K562 (cell line): ENCODE measurements around the gene FCGBP. TPM values are rescaled to one million over a fixed set of nuclear protein-coding genes. Genes with fewer than 3 reads are reported as not detected.
A peak's percentile ranks its signal among the peaks of the same experiment; 100 is the strongest.

ENCODE experiments used
- ETV5 ChIP-seq: sonication (generic); formaldehyde crosslinking; IDR thresholded peaks from 2 replicates; pipeline ENCODE4 v1.4.0; 2020; ENCODE audit warnings: low read depth, mild to moderate bottlenecking, missing genetic modification reagents
- FUS ChIP-seq: fragments of 200-400 bp; formaldehyde crosslinking; optimal IDR thresholded peaks from 2 replicates; pipeline ENCODE3; 2017; ENCODE audit warnings: low read depth, low read length
- HDAC1 ChIP-seq, 2 experiments: fragments of 450-650 bp; IDR thresholded peaks; 2 replicates each; pipeline ENCODE4 v1.6.1; 2016 to 2017; ENCODE audit warnings: inconsistent platforms in 1 of 2, mild to moderate bottlenecking in 1 of 2, moderate library complexity in 1 of 2
- HDAC2 ChIP-seq: fragments of 450-650 bp; IDR thresholded peaks from 2 replicates; pipeline ENCODE4 v1.6.1; 2016; ENCODE audit warnings: mild to moderate bottlenecking
- HLTF ChIP-seq: fragments of 450-650 bp; IDR thresholded peaks from 2 replicates; pipeline ENCODE4 v1.6.1; 2016
- JUNB ChIP-seq: fragments of 450-650 bp; formaldehyde crosslinking; conservative IDR thresholded peaks from 2 replicates; pipeline ENCODE4 v1.4.0; 2020; ENCODE audit warnings: mild to moderate bottlenecking
- LEF1 ChIP-seq: fragments of 450-650 bp; IDR thresholded peaks from 2 replicates; pipeline ENCODE4 v1.6.1; 2016; ENCODE audit warnings: mild to moderate bottlenecking
- MEF2D ChIP-seq: conservative IDR thresholded peaks from 2 replicates; pipeline ENCODE4 v1.6.1; 2016; ENCODE audit warnings: low read depth, missing genetic modification characterization, missing compliant biosample characterization
- NR2C1 ChIP-seq, 2 experiments: fragments of 450-650 bp; IDR thresholded peaks; 2 replicates each; pipeline ENCODE4 v1.6.1; 2017; ENCODE audit warnings: mild to moderate bottlenecking in 2 of 2, antibody characterized with exemption in 1 of 2, inconsistent platforms in 1 of 2, missing compliant biosample characterization in 1 of 2, missing genetic modification characterization in 1 of 2
- POLR2A ChIP-seq: fragments of 450-650 bp; conservative IDR thresholded peaks from 2 replicates; pipeline ENCODE4 v1.6.1; 2016
- RB1 ChIP-seq: fragments of 450-650 bp; IDR thresholded peaks from 2 replicates; pipeline ENCODE4 v1.6.1; 2017; ENCODE audit warnings: low read depth, mild to moderate bottlenecking
- RFX1 ChIP-seq: fragments of 450-650 bp; IDR thresholded peaks from 2 replicates; pipeline ENCODE4 v1.6.1; 2016; ENCODE audit warnings: mild to moderate bottlenecking, moderate library complexity
- SMAD3 ChIP-seq: fragments of 450-650 bp; formaldehyde crosslinking; conservative IDR thresholded peaks from 2 replicates; pipeline ENCODE4 v1.4.0; 2020; ENCODE audit warnings: mild to moderate bottlenecking
- STAG1 ChIP-seq: sonication (generic); formaldehyde crosslinking; IDR thresholded peaks from 2 replicates; pipeline ENCODE4 v1.5.0; 2020; ENCODE audit warnings: missing genetic modification reagents, borderline replicate concordance
- XRCC4 ChIP-seq: IDR thresholded peaks from one replicate; pipeline ENCODE4 v1.6.1; 2011; ENCODE audit not compliant: insufficient read depth, insufficient read length; ENCODE audit errors: extremely low read depth
- ZC3H4 ChIP-seq: sonication (generic); formaldehyde crosslinking; IDR thresholded peaks from 2 replicates; pipeline ENCODE4 v1.9.0; 2021; ENCODE audit warnings: missing genetic modification reagents, borderline replicate concordance
- ZKSCAN8 ChIP-seq: fragments of 200-800 bp; sonication (Bioruptor generic); IDR thresholded peaks from 2 replicates; pipeline ENCODE4 v1.6.1; 2016; ENCODE audit warnings: missing genetic modification characterization, missing compliant biosample characterization
- ZNF311 ChIP-seq: fragments of 250-450 bp; sonication (Bioruptor Pico); IDR thresholded peaks from 2 replicates; pipeline ENCODE4 v1.4.0; 2020; ENCODE audit warnings: mild to moderate bottlenecking, moderate library complexity
- ZNF589 ChIP-seq: fragments of 200-800 bp; sonication (Bioruptor generic); IDR thresholded peaks from 2 replicates; pipeline ENCODE4 v1.6.1; 2016; ENCODE audit warnings: low read depth, missing genetic modification characterization, missing compliant biosample characterization
- ZNF766 ChIP-seq: fragments of 200-800 bp; sonication (Bioruptor generic); conservative IDR thresholded peaks from 2 replicates; pipeline ENCODE4 v1.6.1; 2016; ENCODE audit warnings: missing genetic modification characterization, missing compliant biosample characterization
- polyA plus RNA-seq, 8 experiments: library from polyadenylated mRNA; depleted of rRNA in 4 of 8; stranded (reverse) in 5 of 8; unstranded in 3 of 8; fragments of >200 nt; fragmentation: Nextera tagmentation in 2 of 8; fragmentation: Illumina TruSeq in 1 of 8; extraction: Ambion mirVana in 2 of 8; extraction: Trizol in 1 of 8; gene quantifications; 2 replicates each; pipeline versions ENCODE4 v1.2.1 to v1.2.3, GENCODE V29; 2011 to 2014; ENCODE audit warnings: inconsistent platforms in 1 of 8, missing spikeins in 1 of 8
- total RNA-seq, 7 experiments: library from RNA; depleted of rRNA in 6 of 7; stranded (reverse); fragments of >200 nt in 6 of 7; fragmentation: Illumina TruSeq in 2 of 7; extraction: Trizol in 2 of 7; gene quantifications; 2 replicates each; pipeline versions ENCODE4 v1.2.1 to v1.2.3, GENCODE V29; 2011 to 2021; ENCODE audit warnings: low replicate concordance in 1 of 7
- TF ChIP-seq, protein P1 (sequence below): fragments of 450-650 bp; conservative IDR thresholded peaks from 2 replicates; pipeline ENCODE4 v1.6.1; 2016; ENCODE audit warnings: missing genetic modification characterization, low read depth, mild to moderate bottlenecking, control low read depth, missing compliant biosample characterization
- TF ChIP-seq, protein P2 (sequence below): IDR thresholded peaks from 2 replicates; pipeline ENCODE4 v1.6.1; 2014; ENCODE audit warnings: antibody characterized with exemption
- TF ChIP-seq, protein P3 (sequence below): fragments of 450-650 bp; formaldehyde crosslinking; IDR thresholded peaks from 2 replicates; pipeline ENCODE4 v1.4.0; 2020; ENCODE audit warnings: mild to moderate bottlenecking, mixed read lengths
- TF ChIP-seq, protein P4 (sequence below): fragments of 450-650 bp; IDR thresholded peaks from 2 replicates; pipeline ENCODE4 v1.6.1; 2014; ENCODE audit warnings: low read depth, mild to moderate bottlenecking, moderate library complexity, borderline replicate concordance

Gene FCGBP
- total and polyA plus RNA-seq, 9 of the 15 experiments (the other 6 are each of a cell fraction or from before 2014, with no cell fraction given): 0.01 to 1.5 (median 0.13) TPM; not detected in 4

DNA sequence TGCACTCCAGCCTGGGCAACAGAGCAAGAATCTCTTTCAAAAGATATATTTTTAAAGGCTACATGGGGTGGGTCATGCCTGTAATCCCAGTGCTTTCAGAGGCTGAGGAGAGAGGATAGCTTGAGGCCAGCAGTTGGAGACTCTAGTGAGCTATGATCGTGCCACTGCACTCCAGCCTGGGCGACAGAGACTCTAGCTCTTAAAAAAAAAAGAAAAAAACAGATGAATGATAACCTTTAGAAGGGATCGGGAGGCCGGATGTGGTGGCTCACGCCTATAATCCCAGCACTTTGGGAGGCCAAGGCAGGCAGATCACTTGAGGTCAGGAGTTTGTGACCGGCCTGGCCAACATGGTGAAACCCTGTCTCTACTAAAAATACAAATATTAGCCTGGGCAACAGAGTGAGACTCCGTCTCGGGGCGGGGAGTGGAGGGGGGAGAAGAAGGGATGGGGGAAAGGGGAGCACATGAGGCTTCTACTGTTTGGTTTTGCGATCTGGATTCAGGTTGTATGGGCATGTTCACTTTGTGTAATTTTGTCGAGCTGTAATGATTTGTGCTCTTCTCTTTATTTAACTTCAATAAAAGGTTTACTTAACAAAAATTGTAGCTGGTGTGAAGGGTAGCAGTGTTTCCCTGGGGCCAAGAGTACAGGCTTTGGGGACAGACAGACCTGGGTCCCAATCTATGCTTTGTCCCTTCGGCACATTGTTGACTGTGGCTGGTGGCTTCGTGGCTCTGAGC, 35.4 kb upstream of the FCGBP start (continued):
- no peak for TF ChIP-seq HDAC1 (IDR thresholded peaks at IDR 0.05)
- TF ChIP-seq NR2C1 (IDR thresholded peaks at IDR 0.05): 0 out of 2 replicates have a peak, but pooled peaks have one; percentile 27
- no peak for TF ChIP-seq NR2C1 (tag; IDR thresholded peaks at IDR 0.05)
- TF ChIP-seq, protein P1, sequence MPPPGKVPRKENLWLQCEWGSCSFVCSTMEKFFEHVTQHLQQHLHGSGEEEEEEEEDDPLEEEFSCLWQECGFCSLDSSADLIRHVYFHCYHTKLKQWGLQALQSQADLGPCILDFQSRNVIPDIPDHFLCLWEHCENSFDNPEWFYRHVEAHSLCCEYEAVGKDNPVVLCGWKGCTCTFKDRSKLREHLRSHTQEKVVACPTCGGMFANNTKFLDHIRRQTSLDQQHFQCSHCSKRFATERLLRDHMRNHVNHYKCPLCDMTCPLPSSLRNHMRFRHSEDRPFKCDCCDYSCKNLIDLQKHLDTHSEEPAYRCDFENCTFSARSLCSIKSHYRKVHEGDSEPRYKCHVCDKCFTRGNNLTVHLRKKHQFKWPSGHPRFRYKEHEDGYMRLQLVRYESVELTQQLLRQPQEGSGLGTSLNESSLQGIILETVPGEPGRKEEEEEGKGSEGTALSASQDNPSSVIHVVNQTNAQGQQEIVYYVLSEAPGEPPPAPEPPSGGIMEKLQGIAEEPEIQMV (tag): no peak
- no peak for TF ChIP-seq RB1
- no peak for TF ChIP-seq ZNF766 (CRISPR knock-in tag)
- no peak for TF ChIP-seq RFX1
- TF ChIP-seq LEF1: peak; percentile 65; the same call in 1 of the 2 replicates
- TF ChIP-seq, protein P2, sequence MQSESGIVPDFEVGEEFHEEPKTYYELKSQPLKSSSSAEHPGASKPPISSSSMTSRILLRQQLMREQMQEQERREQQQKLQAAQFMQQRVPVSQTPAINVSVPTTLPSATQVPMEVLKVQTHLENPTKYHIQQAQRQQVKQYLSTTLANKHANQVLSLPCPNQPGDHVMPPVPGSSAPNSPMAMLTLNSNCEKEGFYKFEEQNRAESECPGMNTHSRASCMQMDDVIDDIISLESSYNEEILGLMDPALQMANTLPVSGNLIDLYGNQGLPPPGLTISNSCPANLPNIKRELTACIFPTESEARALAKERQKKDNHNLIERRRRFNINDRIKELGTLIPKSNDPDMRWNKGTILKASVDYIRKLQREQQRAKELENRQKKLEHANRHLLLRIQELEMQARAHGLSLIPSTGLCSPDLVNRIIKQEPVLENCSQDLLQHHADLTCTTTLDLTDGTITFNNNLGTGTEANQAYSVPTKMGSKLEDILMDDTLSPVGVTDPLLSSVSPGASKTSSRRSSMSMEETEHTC: no peak
- TF ChIP-seq, protein P3, sequence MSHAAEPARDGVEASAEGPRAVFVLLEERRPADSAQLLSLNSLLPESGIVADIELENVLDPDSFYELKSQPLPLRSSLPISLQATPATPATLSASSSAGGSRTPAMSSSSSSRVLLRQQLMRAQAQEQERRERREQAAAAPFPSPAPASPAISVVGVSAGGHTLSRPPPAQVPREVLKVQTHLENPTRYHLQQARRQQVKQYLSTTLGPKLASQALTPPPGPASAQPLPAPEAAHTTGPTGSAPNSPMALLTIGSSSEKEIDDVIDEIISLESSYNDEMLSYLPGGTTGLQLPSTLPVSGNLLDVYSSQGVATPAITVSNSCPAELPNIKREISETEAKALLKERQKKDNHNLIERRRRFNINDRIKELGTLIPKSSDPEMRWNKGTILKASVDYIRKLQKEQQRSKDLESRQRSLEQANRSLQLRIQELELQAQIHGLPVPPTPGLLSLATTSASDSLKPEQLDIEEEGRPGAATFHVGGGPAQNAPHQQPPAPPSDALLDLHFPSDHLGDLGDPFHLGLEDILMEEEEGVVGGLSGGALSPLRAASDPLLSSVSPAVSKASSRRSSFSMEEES (CRISPR knock-in tag): no peak
- no peak for TF ChIP-seq JUNB (CRISPR knock-in tag)
- no peak for TF ChIP-seq XRCC4
- TF ChIP-seq HLTF: no peak
- no peak for TF ChIP-seq FUS
- TF ChIP-seq ZNF311 (CRISPR knock-in tag): no peak
- TF ChIP-seq STAG1 (CRISPR knock-in tag): no peak
- no peak for TF ChIP-seq SMAD3 (CRISPR knock-in tag)
- TF ChIP-seq MEF2D (tag): no peak
- no peak for TF ChIP-seq ZKSCAN8 (CRISPR knock-in tag)
- 0 out of 2 replicates have a peak, but pooled peaks have one; percentile 24 for TF ChIP-seq HDAC2
- TF ChIP-seq POLR2A: peak; percentile 26
- no peak for TF ChIP-seq ZC3H4
- TF ChIP-seq, protein P4, sequence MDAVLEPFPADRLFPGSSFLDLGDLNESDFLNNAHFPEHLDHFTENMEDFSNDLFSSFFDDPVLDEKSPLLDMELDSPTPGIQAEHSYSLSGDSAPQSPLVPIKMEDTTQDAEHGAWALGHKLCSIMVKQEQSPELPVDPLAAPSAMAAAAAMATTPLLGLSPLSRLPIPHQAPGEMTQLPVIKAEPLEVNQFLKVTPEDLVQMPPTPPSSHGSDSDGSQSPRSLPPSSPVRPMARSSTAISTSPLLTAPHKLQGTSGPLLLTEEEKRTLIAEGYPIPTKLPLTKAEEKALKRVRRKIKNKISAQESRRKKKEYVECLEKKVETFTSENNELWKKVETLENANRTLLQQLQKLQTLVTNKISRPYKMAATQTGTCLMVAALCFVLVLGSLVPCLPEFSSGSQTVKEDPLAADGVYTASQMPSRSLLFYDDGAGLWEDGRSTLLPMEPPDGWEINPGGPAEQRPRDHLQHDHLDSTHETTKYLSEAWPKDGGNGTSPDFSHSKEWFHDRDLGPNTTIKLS: no peak
- TF ChIP-seq ETV5 (CRISPR knock-in tag): peak; percentile 53; the same call in 1 of the 2 replicates
- TF ChIP-seq ZNF589 (CRISPR knock-in tag): 0 out of 2 replicates have a peak, but pooled peaks have one; percentile 7
